ENCODE measurements around the gene PTPRN2. TPM values are rescaled to one million over a fixed set of nuclear protein-coding genes. Genes with fewer than 3 reads are reported as not detected.

The PTPRN2 gene
- total RNA-seq, 1 experiment from 2014 or later: 0.11 TPM

DNA sequence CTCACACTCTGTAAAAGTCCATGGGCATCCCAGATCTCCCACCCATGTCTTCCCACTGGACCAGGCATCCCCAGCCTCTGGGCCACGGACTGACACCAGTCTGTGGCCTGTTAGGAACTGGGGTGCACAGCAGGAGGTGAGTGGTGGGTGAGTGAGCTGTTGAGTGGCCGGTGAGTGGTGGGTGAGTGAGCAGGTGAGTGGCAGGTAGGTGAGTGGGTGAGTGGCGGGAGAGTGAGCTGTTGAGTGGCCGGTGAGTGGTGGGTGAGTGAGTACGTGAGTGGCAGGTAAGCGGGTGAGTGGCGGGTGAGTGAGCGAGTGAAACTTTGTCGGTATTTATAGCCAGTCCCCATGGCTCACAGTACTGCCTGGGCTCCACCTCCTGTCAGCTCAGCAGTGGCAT is 779.6 kb downstream of the PTPRN2 start:
- no peak overlapping the region for H3K27ac ChIP-seq (ENCODE audit: low read depth, low read length, poor library complexity, severe bottlenecking)
- ChIA-PET CTCF (no interaction called here), POLR2A (ENCODE audit: low non-redundant PET) (no interaction called here)
- TF ChIP-seq EZH2 (IDR thresholded peaks at IDR 0.05; ENCODE audit: borderline replicate concordance, low read depth, low read length, poor library complexity, severe bottlenecking): no peak
- TF ChIP-seq, protein P1, sequence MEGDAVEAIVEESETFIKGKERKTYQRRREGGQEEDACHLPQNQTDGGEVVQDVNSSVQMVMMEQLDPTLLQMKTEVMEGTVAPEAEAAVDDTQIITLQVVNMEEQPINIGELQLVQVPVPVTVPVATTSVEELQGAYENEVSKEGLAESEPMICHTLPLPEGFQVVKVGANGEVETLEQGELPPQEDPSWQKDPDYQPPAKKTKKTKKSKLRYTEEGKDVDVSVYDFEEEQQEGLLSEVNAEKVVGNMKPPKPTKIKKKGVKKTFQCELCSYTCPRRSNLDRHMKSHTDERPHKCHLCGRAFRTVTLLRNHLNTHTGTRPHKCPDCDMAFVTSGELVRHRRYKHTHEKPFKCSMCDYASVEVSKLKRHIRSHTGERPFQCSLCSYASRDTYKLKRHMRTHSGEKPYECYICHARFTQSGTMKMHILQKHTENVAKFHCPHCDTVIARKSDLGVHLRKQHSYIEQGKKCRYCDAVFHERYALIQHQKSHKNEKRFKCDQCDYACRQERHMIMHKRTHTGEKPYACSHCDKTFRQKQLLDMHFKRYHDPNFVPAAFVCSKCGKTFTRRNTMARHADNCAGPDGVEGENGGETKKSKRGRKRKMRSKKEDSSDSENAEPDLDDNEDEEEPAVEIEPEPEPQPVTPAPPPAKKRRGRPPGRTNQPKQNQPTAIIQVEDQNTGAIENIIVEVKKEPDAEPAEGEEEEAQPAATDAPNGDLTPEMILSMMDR (conservative IDR thresholded peaks at IDR 0.05; ENCODE audit: low read depth, low read length): no peak
- DNase-seq (ENCODE audit: low spot score): no peak
- H3K9me3 ChIP-seq (ENCODE audit: low read depth, low read length, poor library complexity, severe bottlenecking): peaks cover 4% of the 10 kb centered on the region
- H3K4me3 ChIP-seq (ENCODE audit: low read depth, low read length, poor library complexity, severe bottlenecking): no peak overlapping the region
- no peaks in the 10 kb centered on the region for H3K27me3 ChIP-seq (replicated peaks; ENCODE audit: insufficient read depth, low read depth, low read length, poor library complexity)
- intact Hi-C loops (cut with micrococcal nuclease; ENCODE audit: unreplicated experiment): no loop called here
- H3K36me3 ChIP-seq (ENCODE audit: insufficient read depth, low read length, poor library complexity, severe bottlenecking): no peaks in the 10 kb centered on the region
- BruUV-seq (replicated peaks): no TSS peak
- H3K4me1 ChIP-seq (ENCODE audit: insufficient read depth, low read length, poor library complexity, severe bottlenecking): no peaks in the 10 kb centered on the region

DNA sequence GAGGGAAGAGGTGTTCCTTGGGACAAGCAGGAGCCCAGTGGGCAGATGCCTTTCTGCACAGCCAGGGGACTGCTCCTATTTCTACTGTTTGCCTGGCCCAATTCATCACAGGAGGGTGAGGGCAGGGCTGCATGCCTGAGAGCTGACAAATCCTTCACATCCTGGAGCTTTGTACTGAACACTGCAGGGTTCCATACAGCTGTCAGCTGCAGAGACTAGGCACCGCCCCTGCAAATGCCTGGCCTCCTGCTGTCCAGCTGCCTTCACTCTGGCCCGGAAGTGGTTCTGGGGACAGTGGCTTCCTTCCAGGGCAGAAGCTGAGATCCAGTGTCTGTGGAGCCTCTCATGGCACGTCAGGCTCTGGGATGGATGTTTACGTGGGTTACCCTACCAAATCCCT is 780.1 kb downstream of the PTPRN2 start:
- ChIA-PET POLR2A (ENCODE audit: low non-redundant PET) (no interaction called here), CTCF (no interaction called here)
- H3K27me3 ChIP-seq (replicated peaks; ENCODE audit: insufficient read depth, low read depth, low read length, poor library complexity): no peaks in the 10 kb centered on the region
- peak; percentile 53 for DNase-seq (ENCODE audit: low spot score)
- H3K36me3 ChIP-seq (ENCODE audit: insufficient read depth, low read length, poor library complexity, severe bottlenecking): no peaks in the 10 kb centered on the region
- peaks cover 4% of the 10 kb centered on the region for H3K9me3 ChIP-seq (ENCODE audit: low read depth, low read length, poor library complexity, severe bottlenecking)
- TF ChIP-seq EZH2 (IDR thresholded peaks at IDR 0.05; ENCODE audit: borderline replicate concordance, low read depth, low read length, poor library complexity, severe bottlenecking): no peak
- TF ChIP-seq, protein P1 (conservative IDR thresholded peaks at IDR 0.05; ENCODE audit: low read depth, low read length): no peak
- BruUV-seq (replicated peaks): no TSS peak
- intact Hi-C loops (cut with micrococcal nuclease; ENCODE audit: unreplicated experiment): no loop called here
- H3K4me1 ChIP-seq (ENCODE audit: insufficient read depth, low read length, poor library complexity, severe bottlenecking): no peaks in the 10 kb centered on the region
- no peak overlapping the region for H3K4me3 ChIP-seq (ENCODE audit: low read depth, low read length, poor library complexity, severe bottlenecking)
- no peak overlapping the region for H3K27ac ChIP-seq (ENCODE audit: low read depth, low read length, poor library complexity, severe bottlenecking)

DNA sequence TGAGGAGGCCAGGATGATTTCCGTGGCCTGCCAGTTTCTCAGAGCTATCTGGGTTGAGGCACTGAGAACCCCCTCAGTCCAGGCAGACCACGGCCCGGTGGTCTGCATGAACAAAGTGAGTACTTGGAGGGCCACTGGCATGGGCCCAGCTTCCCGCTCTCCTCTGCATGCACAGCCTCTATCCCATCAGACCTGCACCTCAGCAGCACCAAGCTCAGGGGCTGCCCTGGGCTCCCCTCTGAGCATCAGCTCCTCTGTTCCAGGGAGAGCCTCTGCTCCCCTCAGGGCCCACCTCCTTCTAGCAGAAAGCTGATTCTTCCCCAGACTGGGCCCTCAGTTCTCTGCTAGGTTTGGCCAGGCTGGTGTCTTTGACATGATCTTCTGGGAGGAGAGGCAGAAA is 780.9 kb downstream of the PTPRN2 start:
- H3K27ac ChIP-seq (ENCODE audit: low read depth, low read length, poor library complexity, severe bottlenecking): no peak overlapping the region
- BruUV-seq (replicated peaks): no TSS peak
- no peak overlapping the region for H3K4me3 ChIP-seq (ENCODE audit: low read depth, low read length, poor library complexity, severe bottlenecking)
- H3K9me3 ChIP-seq (ENCODE audit: low read depth, low read length, poor library complexity, severe bottlenecking): peaks cover 4% of the 10 kb centered on the region
- TF ChIP-seq, protein P1 (conservative IDR thresholded peaks at IDR 0.05; ENCODE audit: low read depth, low read length): no peak
- H3K4me1 ChIP-seq (ENCODE audit: insufficient read depth, low read length, poor library complexity, severe bottlenecking): no peaks in the 10 kb centered on the region
- ChIA-PET POLR2A (ENCODE audit: low non-redundant PET) (no interaction called here), CTCF (no interaction called here)
- no peaks in the 10 kb centered on the region for H3K27me3 ChIP-seq (replicated peaks; ENCODE audit: insufficient read depth, low read depth, low read length, poor library complexity)
- no peak for DNase-seq (ENCODE audit: low spot score)
- intact Hi-C loops (cut with micrococcal nuclease; ENCODE audit: unreplicated experiment): no loop called here
- no peaks in the 10 kb centered on the region for H3K36me3 ChIP-seq (ENCODE audit: insufficient read depth, low read length, poor library complexity, severe bottlenecking)

Data from A673 (cell line).